Heart left ventricle (tissue), 13 donors: ENCODE measurements around the gene MID1.

Experiments
- POLR2A ChIP-seq, 2 donors: fragments of 450-650 bp; IDR thresholded peaks; one replicate each; pipeline ENCODE4 v1.6.1; 2017; ENCODE audit warnings: antibody characterized with exemption in 2 of 2, mild to moderate bottlenecking in 2 of 2, moderate library complexity in 2 of 2
- TF ChIP-seq, protein P1 (sequence below), 12 donors: fragments of 200-600 bp; sonication (generic) in 4 of 12; IDR thresholded peaks; one replicate each; pipeline versions ENCODE4 v1.5.0 to v1.8.0; 2018 to 2022; ENCODE audit warnings: antibody characterized with exemption in 12 of 12, mild to moderate bottlenecking in 5 of 12
- donor health status: ischemic (EF 13 %, LVEDD 7.1; RV severe dilation, severe dysfunction).
- donor health status: DM: no; HTN: yes; CAD: no.
- donor health status: DM: no; HTN: no; CAD: no.
- donor health status: ischemic (EF 25% LVEDD 6.9; RV normal size, moderate dysfunction).
- donor health status: ischemic (EF 25% LVEDD 5.7; RV mildly dilated, moderate dysfunction).
- donor health status: ischemic (EF 35%, LVEDD 5.7; RV mildly dilated, moderate dysfunction).
- donor health status: nonischemic (EF 11% LVEDD 7.7; RV severe dilation, severe dysfunction).
- donor health status: DM: yes; HTN: yes; CAD: no.
- donor health status: PGD.
- donor health status: ischemic (EF 29% LVEDD 5.4; RV normal size, mild dysfunction).
- donor health status: nonischemic (EF 23%, LVEDD 6.1; RV moderate dilation, normal function).

DNA sequence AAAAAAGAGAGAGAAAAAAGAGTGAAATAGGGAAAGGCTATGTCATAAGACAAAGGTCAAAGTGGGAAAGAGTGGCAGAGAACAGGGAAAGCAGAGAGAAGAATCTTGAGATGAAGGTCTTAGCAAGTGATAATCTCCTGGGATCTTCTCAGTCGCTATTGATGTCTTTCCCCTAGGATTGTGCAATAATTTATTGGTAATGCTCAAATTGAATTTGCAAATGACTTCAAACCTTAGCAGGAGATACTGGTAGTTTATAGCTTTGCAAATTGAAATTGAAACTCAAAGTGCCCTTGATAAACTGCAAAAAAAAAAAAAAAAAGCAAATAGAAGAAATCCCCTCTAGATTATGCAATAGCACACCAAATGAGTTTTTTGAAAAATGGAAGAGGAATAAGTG is 45.7 kb upstream of the MID1 start:
- TF ChIP-seq, protein P1, sequence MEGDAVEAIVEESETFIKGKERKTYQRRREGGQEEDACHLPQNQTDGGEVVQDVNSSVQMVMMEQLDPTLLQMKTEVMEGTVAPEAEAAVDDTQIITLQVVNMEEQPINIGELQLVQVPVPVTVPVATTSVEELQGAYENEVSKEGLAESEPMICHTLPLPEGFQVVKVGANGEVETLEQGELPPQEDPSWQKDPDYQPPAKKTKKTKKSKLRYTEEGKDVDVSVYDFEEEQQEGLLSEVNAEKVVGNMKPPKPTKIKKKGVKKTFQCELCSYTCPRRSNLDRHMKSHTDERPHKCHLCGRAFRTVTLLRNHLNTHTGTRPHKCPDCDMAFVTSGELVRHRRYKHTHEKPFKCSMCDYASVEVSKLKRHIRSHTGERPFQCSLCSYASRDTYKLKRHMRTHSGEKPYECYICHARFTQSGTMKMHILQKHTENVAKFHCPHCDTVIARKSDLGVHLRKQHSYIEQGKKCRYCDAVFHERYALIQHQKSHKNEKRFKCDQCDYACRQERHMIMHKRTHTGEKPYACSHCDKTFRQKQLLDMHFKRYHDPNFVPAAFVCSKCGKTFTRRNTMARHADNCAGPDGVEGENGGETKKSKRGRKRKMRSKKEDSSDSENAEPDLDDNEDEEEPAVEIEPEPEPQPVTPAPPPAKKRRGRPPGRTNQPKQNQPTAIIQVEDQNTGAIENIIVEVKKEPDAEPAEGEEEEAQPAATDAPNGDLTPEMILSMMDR (IDR thresholded peaks at IDR 0.05) = no peak
- no peak for TF ChIP-seq POLR2A (IDR thresholded peaks at IDR 0.05)
